Midbrain (tissue), 1 donor: ENCODE measurements around the gene FXYD5.

Source experiments
- DNase-seq: peaks from one replicate; lab custom pipeline; 2025; lab: John Stamatoyannopoulos, UW

The FXYD5 gene

GRCh38 chr19:35154525-35155406, at the start of gene FXYD5:
Gene FXYD5 (plus strand): TSS chr19:35154735. CDS start chr19:35155551, 816 bp downstream.
- no peak for DNase-seq

GRCh38 chr19:35105047-35105410, 49.5 kb upstream of the FXYD5 start:
- no peak for DNase-seq

- DNase-seq, result no peak
Measured at GRCh38 chr19:35105411-35106290, 48.9 kb upstream of the FXYD5 start.

- peak; percentile 78 for DNase-seq
Measured at GRCh38 chr19:35106291-35106583, 48.3 kb upstream of the FXYD5 start.

- no peak for DNase-seq
Measured at GRCh38 chr19:35106898-35107541, 47.5 kb upstream of the FXYD5 start.

GRCh38 chr19:35107545-35107944, 47.0 kb upstream of the FXYD5 start:
- peak; percentile 90 for DNase-seq

GRCh38 chr19:35108730-35109129, 45.8 kb upstream of the FXYD5 start:
- no peak for DNase-seq

GRCh38 chr19:35109395-35110112, 45.0 kb upstream of the FXYD5 start:
- DNase-seq, result peak; percentile 77

GRCh38 chr19:35110974-35111373, 43.6 kb upstream of the FXYD5 start:
- DNase-seq, result no peak

GRCh38 chr19:35112995-35113688, 41.4 kb upstream of the FXYD5 start:
- no peak for DNase-seq

GRCh38 chr19:35114353-35115176, 40.0 kb upstream of the FXYD5 start:
- peak; percentile 88 for DNase-seq

GRCh38 chr19:35115177-35115951, 39.2 kb upstream of the FXYD5 start, which contains the start of gene FXYD3:
Gene FXYD3 (plus strand): TSS chr19:35115823. CDS start chr19:35119377, 3,554 bp downstream.
- peak; percentile 86 for DNase-seq

GRCh38 chr19:35116072-35116801, 38.3 kb upstream of the FXYD5 start:
- no peak for DNase-seq

- DNase-seq, result no peak
Measured at GRCh38 chr19:35117116-35117515, 37.4 kb upstream of the FXYD5 start.

GRCh38 chr19:35117799-35118198, 36.7 kb upstream of the FXYD5 start:
- no peak for DNase-seq

GRCh38 chr19:35118268-35119020, 36.1 kb upstream of the FXYD5 start:
- no peak for DNase-seq

GRCh38 chr19:35119091-35119490, 35.4 kb upstream of the FXYD5 start:
- no peak for DNase-seq

- no peak for DNase-seq
Measured at GRCh38 chr19:35119578-35120155, 34.9 kb upstream of the FXYD5 start.
